Measurements from ENCODE around the gene TBATA. TPM values are rescaled to one million over a fixed set of nuclear protein-coding genes. Genes with fewer than 3 reads are reported as not detected.

TBATA gene
- polyA plus RNA-seq, 3 donors: not detected

GRCh38 chr10:70773461-70773860 is 11.7 kb downstream of the TBATA start:
- H3K4me3 Mint-ChIP-seq: no peak overlapping the region
- no peak overlapping the region for H3K27ac Mint-ChIP-seq

GRCh38 chr10:70772627-70773026 is 12.6 kb downstream of the TBATA start:
- Histone ChIP-seq H2AFZ (ENCODE audit: insufficient read depth, low read depth, low read length, poor library complexity, severe bottlenecking) (no peak overlapping the region), H3K4me1 (ENCODE audit: control insufficient read depth in 1 of 2, insufficient read depth in 2 of 2, low read length in 2 of 2) (no peaks in the 10 kb centered on the region), H3K27ac (ENCODE audit: low read depth in 1 of 2, low read length in 2 of 2) (no peak overlapping the region), H4K20me1 (ENCODE audit: insufficient read depth, low read length) (no peaks in the 10 kb centered on the region), H3K36me3 (replicated peaks in 1 of 2; ENCODE audit: control insufficient read depth in 1 of 2, insufficient read depth in 2 of 2, low read length in 2 of 2) (no peaks in the 10 kb centered on the region), H3K27me3 (ENCODE audit: control insufficient read depth in 2 of 2, insufficient read depth in 2 of 2, low read length in 2 of 2) (no peaks in the 10 kb centered on the region), H3K9ac (ENCODE audit: insufficient read depth, low read length, poor library complexity, severe bottlenecking) (no peak overlapping the region), H3K79me2 (ENCODE audit: insufficient read depth, low read length) (no peaks in the 10 kb centered on the region), H3K4me3 (replicated peaks in 1 of 3; ENCODE audit: low read depth in 2 of 3, low read length in 3 of 3) (no peak overlapping the region), H3K4me2 (replicated peaks; ENCODE audit: extremely low read depth, low read length, poor library complexity, severe bottlenecking) (no peak overlapping the region), H3K9me3 (replicated peaks in 1 of 2; ENCODE audit: control insufficient read depth in 1 of 2, insufficient read depth in 1 of 2, low read length in 2 of 2) (no peaks in the 10 kb centered on the region)
- TF ChIP-seq CTCF (IDR thresholded peaks at IDR 0.05): no peak
- Mint-ChIP-seq H3K9me3 (peaks cover 0 to 2% (median 0%) of the 10 kb centered on the region in 7 donors), H3K27me3 (ENCODE audit: low read depth in 3 of 3) (peaks cover 1 to 8% (median 2%) of the 10 kb centered on the region in 3 donors), H3K36me3 (no peaks in the 10 kb centered on the region), H3K4me1 (no peaks in the 10 kb centered on the region), H3K4me3 (no peak overlapping the region), H3K27ac (peak overlapping the region in 1 of 7 donors; percentile 55)
- WGBS (ENCODE audit: insufficient coverage): 74% methylated on average over 3 of the region's 4 CpGs
- intact Hi-C loops (cut with micrococcal nuclease): no loop called here
- no peak for DNase-seq

More at GRCh38 chr10:70773461-70773860, 11.7 kb downstream of the TBATA start:
- intact Hi-C loops (cut with micrococcal nuclease): no loop called here
- Histone ChIP-seq H3K27ac (ENCODE audit: low read depth in 1 of 2, low read length in 2 of 2) (no peak overlapping the region), H3K27me3 (ENCODE audit: control insufficient read depth in 2 of 2, insufficient read depth in 2 of 2, low read length in 2 of 2) (no peaks in the 10 kb centered on the region), H3K79me2 (ENCODE audit: insufficient read depth, low read length) (no peaks in the 10 kb centered on the region), H3K9me3 (replicated peaks in 1 of 2; ENCODE audit: control insufficient read depth in 1 of 2, insufficient read depth in 1 of 2, low read length in 2 of 2) (no peaks in the 10 kb centered on the region), H2AFZ (ENCODE audit: insufficient read depth, low read depth, low read length, poor library complexity, severe bottlenecking) (no peak overlapping the region), H3K36me3 (replicated peaks in 1 of 2; ENCODE audit: control insufficient read depth in 1 of 2, insufficient read depth in 2 of 2, low read length in 2 of 2) (no peaks in the 10 kb centered on the region), H4K20me1 (ENCODE audit: insufficient read depth, low read length) (no peaks in the 10 kb centered on the region), H3K4me1 (ENCODE audit: control insufficient read depth in 1 of 2, insufficient read depth in 2 of 2, low read length in 2 of 2) (no peaks in the 10 kb centered on the region), H3K4me2 (replicated peaks; ENCODE audit: extremely low read depth, low read length, poor library complexity, severe bottlenecking) (no peak overlapping the region), H3K9ac (ENCODE audit: insufficient read depth, low read length, poor library complexity, severe bottlenecking) (no peak overlapping the region), H3K4me3 (replicated peaks in 1 of 3; ENCODE audit: low read depth in 2 of 3, low read length in 3 of 3) (no peak overlapping the region)
- no peak for TF ChIP-seq CTCF (IDR thresholded peaks at IDR 0.05)
- H3K9me3 Mint-ChIP-seq: no peaks in the 10 kb centered on the region
- no peaks in the 10 kb centered on the region for H3K4me1 Mint-ChIP-seq
- no peak for DNase-seq
- H3K27me3 Mint-ChIP-seq (ENCODE audit: low read depth in 3 of 3): peaks cover 1 to 3% (median 2%) of the 10 kb centered on the region in 3 donors
- H3K36me3 Mint-ChIP-seq: no peaks in the 10 kb centered on the region
- 86% methylated on average over 8 of the region's 9 CpGs for WGBS (ENCODE audit: insufficient coverage)
